PC-9 (cell line): Measurements from ENCODE around the gene MBNL1.

Source experiments
- CTCF ChIP-seq: fragments of 200-600 bp; sonication (generic); conservative IDR thresholded peaks from 2 replicates; pipeline ENCODE4 v1.6.1; 2017; ENCODE audit warnings: mixed run types, antibody characterized with exemption, mild to moderate bottlenecking, moderate library complexity
- EZH2 ChIP-seq: fragments of 200-600 bp; sonication (generic); IDR thresholded peaks from 2 replicates; pipeline ENCODE4 v1.8.0; 2017; ENCODE audit warnings: antibody characterized with exemption, low read depth

- TF ChIP-seq CTCF (no peak), EZH2 (no peak)
Measured at GRCh38 chr3:152392272-152392880, 123.6 kb downstream of the MBNL1 start.
